SW480 (cell line): Measurements from ENCODE around the gene GSK3B.

Experiments
- DNase-seq: peaks from one replicate; pipeline ENCODE4 v3.0.0-alpha.2; 2016; ENCODE audit warnings: low spot score

The GSK3B gene

GRCh38 chr3:120095979-120096426 is 1.8 kb upstream of the GSK3B start:
- DNase-seq, result peak; percentile 23

- peak; percentile 89 for DNase-seq
Observed at GRCh38 chr3:120095226-120095978, 1.2 kb upstream of the GSK3B start.

DNA sequence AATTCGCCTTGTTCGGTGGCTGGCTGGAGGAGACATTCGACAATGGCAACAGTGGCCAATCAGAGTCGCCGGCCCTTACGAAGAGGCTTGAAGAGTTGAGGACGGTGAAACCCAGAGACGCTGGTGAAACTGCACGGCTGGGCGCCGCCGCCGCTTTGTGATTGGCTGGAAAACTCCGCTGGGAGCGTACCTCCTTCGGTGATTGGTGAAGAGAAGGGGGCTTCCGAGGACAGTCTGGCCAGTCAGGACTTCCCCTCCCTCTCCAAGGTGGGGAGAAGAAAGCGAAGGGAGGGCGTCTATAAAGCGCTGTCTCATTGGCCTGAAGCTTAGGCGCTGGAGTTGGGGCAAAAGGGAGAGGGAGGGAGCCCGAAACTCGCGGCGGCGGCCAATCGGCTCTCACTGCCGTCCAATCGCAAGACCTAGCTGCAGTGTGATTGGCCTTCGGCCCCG is 554 bp upstream of the GSK3B start:
- peak; percentile 99 for DNase-seq

DNA sequence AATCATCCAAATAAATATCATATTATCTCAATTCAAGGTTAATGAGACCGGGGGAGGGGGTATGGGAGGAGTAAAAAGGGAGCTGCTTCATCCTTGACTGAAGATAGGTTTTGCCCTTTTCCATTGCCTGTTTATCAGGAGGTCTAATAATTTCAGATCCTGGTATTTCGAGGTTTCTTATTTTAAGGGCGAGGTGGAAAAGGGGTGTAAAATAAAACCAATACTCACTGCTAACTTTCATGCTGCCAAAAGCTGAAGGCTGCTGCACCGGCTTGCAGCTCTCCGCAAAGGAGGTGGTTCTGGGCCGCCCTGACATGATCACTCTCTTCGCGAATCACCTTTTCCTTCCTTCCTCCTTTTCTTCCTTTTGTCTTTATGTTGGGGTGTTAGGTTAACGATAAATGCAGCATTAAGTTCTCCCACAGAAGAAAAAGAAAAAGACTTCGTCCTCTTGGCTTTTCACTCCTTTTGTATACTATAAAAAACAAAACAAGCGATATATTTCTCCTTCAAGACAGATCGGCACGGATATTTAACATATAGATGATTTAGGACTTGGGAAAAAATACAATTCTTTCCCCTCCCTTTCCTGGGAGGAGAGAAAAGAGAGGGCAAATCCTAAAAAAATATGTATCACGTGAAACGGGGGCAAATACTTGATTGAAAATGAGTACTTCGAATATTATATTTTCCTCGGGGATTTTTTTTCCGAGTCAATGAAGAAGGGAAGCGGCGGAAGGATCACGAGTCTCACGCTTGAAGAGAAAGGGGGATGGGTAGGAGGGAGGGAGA is 932 bp downstream of the GSK3B start:
- peak; percentile 30 for DNase-seq

DNA sequence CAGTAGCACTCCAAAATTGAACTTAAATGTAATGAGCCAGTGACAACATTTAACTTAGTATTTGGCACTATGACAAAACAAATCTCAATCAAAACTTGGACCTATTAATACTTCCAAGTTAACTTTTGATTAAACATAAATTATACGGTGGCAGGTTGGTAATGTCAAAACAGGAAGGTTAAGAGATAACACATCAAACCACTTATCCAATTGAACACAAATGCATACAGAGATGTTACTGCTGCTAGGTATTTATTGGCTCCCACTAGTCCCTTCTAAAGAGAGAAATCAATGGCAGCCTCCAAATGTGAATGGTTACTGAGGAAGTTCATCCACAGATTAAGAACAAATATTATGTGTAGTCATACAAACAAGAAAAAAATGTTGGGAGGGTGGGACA is 1.8 kb downstream of the GSK3B start:
- DNase-seq, result peak; percentile 16

- no peak for DNase-seq
Observed at GRCh38 chr3:120090422-120090821, 3.8 kb downstream of the GSK3B start.

GRCh38 chr3:120089089-120089488 is 5.2 kb downstream of the GSK3B start:
- DNase-seq, result no peak

DNA sequence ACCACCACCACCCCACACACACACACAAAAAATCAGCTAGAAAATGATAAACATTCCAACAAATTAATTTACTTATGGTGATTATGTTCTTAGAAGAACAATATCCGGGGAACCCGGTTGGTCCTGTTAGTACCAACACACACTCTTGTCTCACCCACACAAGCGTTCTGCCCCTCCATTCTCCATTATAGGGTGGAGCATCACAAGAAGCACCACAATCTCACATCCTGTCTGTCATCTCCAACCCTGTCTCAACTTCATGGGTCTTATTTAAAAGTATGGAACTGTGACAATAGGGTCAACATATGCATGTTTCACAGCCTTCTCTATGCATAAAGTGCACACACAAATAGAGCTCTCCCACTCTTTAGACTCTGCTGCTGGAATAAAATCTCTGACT is 5.6 kb downstream of the GSK3B start:
- no peak for DNase-seq

GRCh38 chr3:120081719-120082118 is 12.5 kb downstream of the GSK3B start:
- DNase-seq, result no peak

DNA sequence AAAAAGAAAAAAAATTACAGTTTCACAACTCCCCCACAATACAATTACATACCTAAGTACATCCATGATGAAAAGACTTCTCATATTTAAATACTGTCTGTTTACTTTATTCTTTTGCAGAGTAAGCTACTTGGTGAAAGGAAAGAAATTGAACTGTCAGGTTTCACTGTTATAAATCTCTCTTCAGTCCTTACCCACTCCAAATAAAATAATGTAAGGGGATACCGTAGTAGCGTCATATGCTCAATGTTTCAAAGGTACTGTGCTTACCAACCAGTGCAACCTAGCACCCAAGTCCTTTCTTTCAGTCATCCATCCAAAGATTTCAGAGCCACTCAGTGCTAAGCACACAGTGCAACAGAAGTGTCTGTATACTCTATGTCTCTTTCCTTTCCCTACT is 13.4 kb downstream of the GSK3B start:
- DNase-seq, result no peak

DNA sequence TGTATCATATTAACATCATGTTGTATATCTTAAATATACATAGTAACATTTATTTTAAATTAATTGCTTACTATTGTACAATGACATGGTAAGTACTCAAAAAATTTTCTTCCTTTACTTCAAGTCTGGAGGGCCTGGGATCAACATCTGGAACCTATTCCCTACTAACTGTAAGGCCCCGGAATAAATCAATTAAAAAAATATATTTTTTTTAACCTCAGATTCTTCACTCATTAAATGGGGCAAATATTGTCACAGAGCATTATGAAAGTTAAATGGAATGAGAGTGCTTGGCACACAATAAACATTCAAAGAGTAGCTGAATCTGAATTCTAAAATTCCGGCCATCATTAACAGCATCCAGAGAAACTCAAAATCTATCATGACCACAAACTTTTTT is 16.5 kb downstream of the GSK3B start:
- no peak for DNase-seq

- no peak for DNase-seq
Observed at GRCh38 chr3:120072867-120073525, 21.3 kb downstream of the GSK3B start.

- DNase-seq, result no peak
Observed at GRCh38 chr3:120071259-120071658, 23.0 kb downstream of the GSK3B start.

GRCh38 chr3:120070263-120070981 is 23.8 kb downstream of the GSK3B start:
- DNase-seq, result no peak

DNA sequence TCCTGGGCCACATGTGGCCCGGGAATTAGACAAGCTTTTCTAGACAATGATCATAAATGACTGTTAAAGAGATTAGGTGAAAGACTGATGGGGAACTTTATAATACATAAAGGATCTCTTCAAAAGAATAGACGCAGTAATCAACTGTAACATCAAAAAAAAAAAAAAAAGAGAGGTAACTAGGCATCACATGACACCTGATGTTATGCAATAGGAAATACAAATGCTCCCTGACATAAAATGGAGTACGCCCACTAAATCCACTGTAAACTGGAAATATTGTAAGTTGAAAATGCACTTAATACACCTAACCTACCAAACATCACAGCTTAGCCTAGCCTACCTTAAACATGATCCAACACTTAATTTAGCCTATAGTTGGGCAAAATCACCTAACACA is 27.2 kb downstream of the GSK3B start:
- no peak for DNase-seq

DNA sequence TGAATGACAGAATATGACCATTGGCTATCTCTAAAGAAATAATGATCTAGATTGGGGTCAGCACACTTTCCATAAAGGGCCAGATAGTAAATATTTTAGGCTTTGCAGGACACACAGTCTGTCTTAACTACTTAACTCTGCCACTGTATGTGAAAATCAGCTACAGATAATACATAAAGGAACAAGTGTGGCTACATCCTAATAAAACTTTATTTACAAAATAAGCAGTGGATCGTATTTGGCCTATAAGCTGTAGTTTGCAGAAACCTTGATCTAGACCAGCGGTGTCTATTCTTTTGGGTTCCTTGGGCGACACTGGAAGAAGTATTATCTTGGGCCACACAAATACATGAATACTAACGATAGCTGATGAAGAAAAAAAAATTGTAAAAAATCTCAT is 27.6 kb downstream of the GSK3B start:
- no peak for DNase-seq

DNA sequence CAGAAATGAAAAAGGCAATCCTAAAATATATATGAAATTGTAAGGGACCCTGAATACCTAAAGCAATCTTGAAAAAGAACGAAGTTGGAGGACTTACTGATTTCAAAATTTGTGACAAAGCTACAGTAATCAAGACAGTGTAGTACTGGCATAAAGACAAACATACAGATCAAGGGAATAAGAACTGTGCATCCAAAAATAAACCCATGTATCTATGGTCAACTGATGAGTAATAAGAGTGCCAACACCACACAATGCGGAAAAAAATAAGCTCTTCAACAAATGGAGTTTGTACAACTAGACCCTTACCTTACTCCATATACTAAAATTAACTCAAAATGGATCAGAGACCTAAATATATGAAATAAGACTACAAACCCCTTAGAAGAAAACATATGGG is 29.6 kb downstream of the GSK3B start:
- DNase-seq, result no peak

GRCh38 chr3:120062474-120062873 is 31.8 kb downstream of the GSK3B start:
- no peak for DNase-seq

DNA sequence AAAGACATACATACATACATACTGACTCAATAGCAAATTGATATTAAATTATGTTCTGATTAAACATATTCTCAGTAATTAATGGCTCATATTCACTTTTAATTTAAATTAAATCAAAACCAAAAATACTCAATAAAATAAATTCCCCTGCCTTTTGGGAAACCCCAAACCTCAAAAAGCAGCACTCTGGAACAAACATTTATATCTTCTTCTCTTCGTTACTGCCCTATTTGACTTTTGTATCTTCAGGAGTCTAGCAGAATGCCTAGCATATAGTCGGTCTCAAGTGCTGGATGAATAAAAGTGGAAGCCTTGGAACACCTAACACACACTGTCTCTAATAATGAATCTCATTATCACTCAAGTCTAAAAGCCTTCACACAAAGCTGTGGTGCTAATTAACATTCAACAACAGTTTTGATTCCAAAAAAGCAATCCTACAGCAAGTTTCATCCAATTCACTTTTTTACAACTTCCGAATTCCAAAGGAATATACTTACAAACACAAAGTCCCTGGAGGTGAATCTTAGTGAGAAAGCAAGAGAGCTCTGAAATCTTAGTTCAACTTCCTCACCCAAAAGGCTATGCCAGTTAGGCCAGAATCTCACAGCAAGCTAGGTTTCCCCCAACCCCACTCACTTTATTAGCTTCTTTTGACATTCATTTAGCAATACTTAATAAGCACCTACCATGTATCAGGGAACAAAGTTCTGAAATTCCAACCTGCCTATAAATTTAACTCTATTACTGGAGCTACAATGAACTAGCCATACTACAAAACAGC is 35.0 kb downstream of the GSK3B start:
- DNase-seq, result no peak

DNA sequence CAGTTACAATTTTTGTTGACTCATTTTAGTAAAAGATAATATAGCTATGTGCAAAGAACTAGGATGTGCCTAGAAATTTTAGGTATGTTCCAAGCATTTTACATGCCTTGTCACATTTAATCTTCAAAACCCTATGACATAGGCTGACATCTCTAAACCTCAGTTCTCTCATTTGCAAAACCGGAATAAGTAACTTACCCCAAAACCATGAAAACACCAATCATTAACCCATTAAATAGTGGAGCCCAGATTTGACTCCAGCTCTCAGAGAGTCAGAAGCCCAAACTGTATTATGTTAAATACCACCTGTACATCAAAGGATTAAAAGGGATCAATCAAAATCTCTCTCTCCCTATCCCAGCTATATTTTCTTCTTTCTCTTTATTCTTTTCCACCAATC is 36.6 kb downstream of the GSK3B start:
- no peak for DNase-seq

- DNase-seq, result no peak
Observed at GRCh38 chr3:120057029-120057428, 37.2 kb downstream of the GSK3B start.
